GM23338 (cell line): Measurements from ENCODE around the gene FSIP1. TPM values are rescaled to one million over a fixed set of nuclear protein-coding genes. Genes with fewer than 3 reads are reported as not detected.

Source experiments
- ATAC-seq: fragments of 200-7000 bp; cut with Tn5 transposase; 3 replicates; pipeline ENCODE4 v1.9.1; 2020
- DNase-seq: peaks from one replicate; pipeline ENCODE4 v3.0.0-alpha.2; 2015; ENCODE audit warnings: low spot score
- H2AFZ ChIP-seq: fragments of 200-600 bp; sonication (generic); 2 replicates; pipeline ENCODE4 v1.8.0; 2016; ENCODE audit warnings: antibody characterized with exemption, mild to moderate bottlenecking, moderate library complexity
- H3F3A ChIP-seq: fragments of 200-600 bp; sonication (generic); replicated peaks from 2 replicates; pipeline ENCODE4 v1.8.0; 2017; ENCODE audit warnings: antibody characterized with exemption, mixed run types, low read depth
- H3K27ac ChIP-seq: fragments of 200-600 bp; sonication (generic); 2 replicates; pipeline ENCODE4 v1.6.1; 2016; ENCODE audit warnings: low read depth
- H3K27me3 ChIP-seq: fragments of 200-600 bp; sonication (generic); 2 replicates; pipeline ENCODE4 v1.8.0; 2016; ENCODE audit warnings: mild to moderate bottlenecking, mixed run types, moderate library complexity; ENCODE audit not compliant: insufficient read depth
- H3K36me3 ChIP-seq: fragments of 200-600 bp; sonication (generic); 2 replicates; pipeline ENCODE4 v1.8.0; 2016; ENCODE audit warnings: mild to moderate bottlenecking; ENCODE audit not compliant: insufficient read depth
- H3K4me1 ChIP-seq: fragments of 200-600 bp; sonication (generic); 2 replicates; pipeline ENCODE4 v1.8.0; 2016; ENCODE audit warnings: mild to moderate bottlenecking, moderate library complexity; ENCODE audit not compliant: insufficient read depth
- H3K4me2 ChIP-seq: fragments of 200-600 bp; sonication (generic); 2 replicates; pipeline ENCODE4 v1.7.1; 2017; ENCODE audit warnings: mixed run types
- H3K4me3 ChIP-seq: fragments of 200-600 bp; sonication (generic); 2 replicates; pipeline ENCODE4 v1.6.1; 2016; ENCODE audit warnings: mixed run types
- H3K79me2 ChIP-seq: fragments of 200-600 bp; sonication (generic); replicated peaks from 2 replicates; pipeline ENCODE4 v1.8.0; 2017; ENCODE audit warnings: mild to moderate bottlenecking; ENCODE audit not compliant: insufficient read depth
- H3K9me2 ChIP-seq: fragments of 200-600 bp; sonication (generic); 2 replicates; pipeline ENCODE4 v1.8.0; 2017; ENCODE audit not compliant: insufficient read depth
- H4K20me1 ChIP-seq: fragments of 200-600 bp; sonication (generic); replicated peaks from 2 replicates; pipeline ENCODE4 v1.8.0; 2017; ENCODE audit warnings: mild to moderate bottlenecking; ENCODE audit not compliant: insufficient read depth
- H3K27ac Mint-ChIP-seq: 2 replicates; pipeline ENCODE4 v1.8.0; 2020; ENCODE audit warnings: inconsistent platforms, mild to moderate bottlenecking, moderate library complexity, mixed read lengths
- H3K27me3 Mint-ChIP-seq: 3 replicates; pipeline ENCODE4 v1.8.0; 2022; ENCODE audit warnings: low read depth, mild to moderate bottlenecking, moderate library complexity, mixed read lengths, inconsistent platforms; ENCODE audit not compliant: insufficient read depth, poor library complexity
- H3K36me3 Mint-ChIP-seq: 3 replicates; pipeline ENCODE4 v1.8.0; 2021; ENCODE audit warnings: low read depth, mild to moderate bottlenecking, inconsistent platforms, moderate library complexity, mixed read lengths
- H3K4me1 Mint-ChIP-seq: 3 replicates; pipeline ENCODE4 v1.8.0; 2020; ENCODE audit warnings: mild to moderate bottlenecking, inconsistent platforms, mixed read lengths
- H3K4me3 Mint-ChIP-seq: 3 replicates; pipeline ENCODE4 v1.8.0; 2021; ENCODE audit warnings: moderate library complexity, mild to moderate bottlenecking, inconsistent platforms, mixed read lengths
- H3K9me3 Mint-ChIP-seq: 3 replicates; pipeline ENCODE4 v1.8.0; 2020; ENCODE audit warnings: moderate library complexity, mild to moderate bottlenecking, inconsistent platforms, mixed read lengths
- CREB1 ChIP-seq: fragments of 250-450 bp; sonication (Bioruptor Pico); IDR thresholded peaks from 2 replicates; pipeline ENCODE4 v1.5.0; 2020; ENCODE audit warnings: low read depth, mild to moderate bottlenecking, moderate library complexity
- CTCF ChIP-seq, 2 experiments: fragments of 200-600 bp in 1 of 2; sonication (generic) in 1 of 2; conservative IDR thresholded peaks; 2 replicates each; pipeline versions ENCODE4 v1.5.1 to v1.6.1; 2016 to 2017; ENCODE audit warnings: antibody characterized with exemption in 2 of 2, low read depth in 2 of 2, mild to moderate bottlenecking in 2 of 2, moderate library complexity in 1 of 2
- ETS1 ChIP-seq: IDR thresholded peaks from 2 replicates; pipeline ENCODE4 v1.6.1; 2016; ENCODE audit warnings: antibody characterized with exemption
- EZH2 ChIP-seq: fragments of 200-600 bp; sonication (generic); IDR thresholded peaks from one replicate; pipeline ENCODE4 v1.8.0; 2017; ENCODE audit warnings: antibody characterized with exemption, mild to moderate bottlenecking, low read depth; ENCODE audit not compliant: unreplicated experiment
- EZH2phosphoT487 ChIP-seq: fragments of 200-600 bp; sonication (generic); IDR thresholded peaks from one replicate; pipeline ENCODE4 v1.8.1; 2018; ENCODE audit warnings: antibody characterized with exemption; ENCODE audit not compliant: unreplicated experiment
- JUNB ChIP-seq: IDR thresholded peaks from one replicate; pipeline ENCODE4 v1.6.1; 2016; ENCODE audit warnings: antibody characterized with exemption; ENCODE audit not compliant: unreplicated experiment
- NANOG ChIP-seq: IDR thresholded peaks from 2 replicates; pipeline ENCODE4 v1.6.1; 2016; ENCODE audit warnings: antibody characterized with exemption, borderline replicate concordance
- POLR2AphosphoS5 ChIP-seq: IDR thresholded peaks from 2 replicates; pipeline ENCODE4 v1.6.1; 2016; ENCODE audit warnings: antibody characterized with exemption, low read depth
- REST ChIP-seq: IDR thresholded peaks from one replicate; pipeline ENCODE4 v1.6.1; 2018; ENCODE audit warnings: antibody characterized with exemption; ENCODE audit not compliant: unreplicated experiment
- ZNF462 ChIP-seq: fragments of 250-450 bp; sonication (Bioruptor Pico); IDR thresholded peaks from 2 replicates; pipeline ENCODE4 v1.5.0; 2020; ENCODE audit warnings: mild to moderate bottlenecking, moderate library complexity
- polyA plus RNA-seq: library from polyadenylated mRNA; unstranded; fragments of >200 nt; fragmentation: Nextera tagmentation; extraction: Ambion mirVana; gene quantifications from 2 replicates; pipeline ENCODE4 v1.2.1, GENCODE V29; 2016
- total RNA-seq: library from RNA; depleted of rRNA; stranded (reverse); fragments of >200 nt; shearing (Covaris generic); gene quantifications from 2 replicates; pipeline ENCODE4 v1.2.3, GENCODE V29; 2014

Gene FSIP1
- total and polyA plus RNA-seq, 2 experiments from 2014 or later = 0.92 to 2.1 TPM

- Mint-ChIP-seq H3K27me3 (no peaks in the 10 kb centered on the region), H3K4me3 (no peak overlapping the region), H3K9me3 (no peaks in the 10 kb centered on the region), H3K36me3 (no peaks in the 10 kb centered on the region), H3K4me1 (0 out of 3 replicates have a peak, but pooled peaks cover 1% of the 10 kb centered on the region), H3K27ac (no peak overlapping the region)
- no peak overlapping the region for H2AFZ ChIP-seq
- no peaks in the 10 kb centered on the region for H3K36me3 ChIP-seq
- H3K27ac ChIP-seq = no peak overlapping the region
- no peaks in the 10 kb centered on the region for H3K79me2 ChIP-seq
- H3K9me2 ChIP-seq = no peaks in the 10 kb centered on the region
- H3K4me1 ChIP-seq = no peaks in the 10 kb centered on the region
- H4K20me1 ChIP-seq = no peaks in the 10 kb centered on the region
- H3K27me3 ChIP-seq = no peaks in the 10 kb centered on the region
- DNase-seq (no peak), ATAC-seq (no peak)
- TF ChIP-seq JUNB = no peak
- TF ChIP-seq EZH2phosphoT487 = no peak
- TF ChIP-seq EZH2 = no peak
- TF ChIP-seq REST = no peak
- TF ChIP-seq POLR2AphosphoS5 = no peak
- TF ChIP-seq ETS1 = no peak
- no peak for TF ChIP-seq CREB1
- TF ChIP-seq CTCF (conservative IDR thresholded peaks at IDR 0.05; ENCODE audit: low read depth in 2 of 2) = no peak
- no peak for TF ChIP-seq NANOG
- TF ChIP-seq ZNF462 (CRISPR knock-in tag) = no peak
- no peak overlapping the region for H3K4me2 ChIP-seq
- no peak overlapping the region for H3K4me3 ChIP-seq
- no peaks in the 10 kb centered on the region for H3F3A ChIP-seq
Measured at GRCh38 chr15:39710681-39711080, 72.0 kb downstream of the FSIP1 start.
